ENCODE measurements around the gene ADGRL3.

DNA sequence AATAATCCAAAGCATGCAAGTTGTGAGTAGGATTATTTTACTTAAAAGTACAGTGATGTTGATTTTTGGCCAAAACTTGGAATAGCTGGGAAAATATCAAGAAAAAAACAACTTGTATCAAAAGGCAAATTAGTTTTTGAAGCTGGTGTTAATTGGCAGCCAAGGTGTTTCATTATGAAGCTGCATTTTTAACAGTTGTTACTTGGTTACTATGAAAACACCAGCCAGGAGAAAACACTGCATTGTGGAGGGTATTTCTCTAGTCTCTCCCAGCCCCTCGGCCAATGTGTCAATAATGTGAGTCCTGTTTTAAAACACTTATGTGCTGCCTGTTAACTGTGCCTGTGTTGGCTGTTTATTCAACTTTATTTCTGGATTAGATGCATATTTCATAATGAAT, 733.4 kb downstream of the ADGRL3 start:
- TF ChIP-seq CTCF (IDR thresholded peaks at IDR 0.05; ENCODE audit: low read depth, low read length) = no peak
- no peak for TF ChIP-seq EZH2phosphoT487 (IDR thresholded peaks at IDR 0.05; ENCODE audit: low read depth)

All from OCI-LY3 (cell line).